K562 (cell line): ENCODE measurements around the gene SERPING1. TPM values are rescaled to one million over a fixed set of nuclear protein-coding genes. Genes with fewer than 3 reads are reported as not detected.
A peak's percentile ranks its signal among the peaks of the same experiment; 100 is the strongest.

Experiments
- ATF7 ChIP-seq: fragments of 450-650 bp; IDR thresholded peaks from 2 replicates; pipeline ENCODE4 v1.7.1; 2014; ENCODE audit warnings: mild to moderate bottlenecking, moderate library complexity
- FOXK1 ChIP-seq: sonication (generic); formaldehyde crosslinking; IDR thresholded peaks from 2 replicates; pipeline ENCODE4 v1.8.0; 2022; ENCODE audit warnings: missing genetic modification reagents, mild to moderate bottlenecking, borderline replicate concordance
- LARP7 ChIP-seq: fragments of 450-650 bp; IDR thresholded peaks from 2 replicates; pipeline ENCODE4 v1.6.1; 2016
- NFATC3 ChIP-seq: fragments of 450-650 bp; IDR thresholded peaks from 2 replicates; pipeline ENCODE4 v1.6.1; 2017; ENCODE audit warnings: mild to moderate bottlenecking
- NONO ChIP-seq, 2 experiments: fragments of 200-400 bp in 1 of 2; fragments of 450-650 bp in 1 of 2; formaldehyde crosslinking in 1 of 2; IDR thresholded peaks; 2 replicates each; pipeline ENCODE4 v1.6.1; 2017; ENCODE audit warnings: low read depth in 2 of 2, mild to moderate bottlenecking in 2 of 2, moderate library complexity in 2 of 2, low read length in 1 of 2
- ZNF184 ChIP-seq: sonication (generic); formaldehyde crosslinking; IDR thresholded peaks from 2 replicates; pipeline ENCODE4 v1.5.0; 2020; ENCODE audit warnings: missing genetic modification reagents
- polyA plus RNA-seq, 8 experiments: library from polyadenylated mRNA; depleted of rRNA in 4 of 8; stranded (reverse) in 5 of 8; unstranded in 3 of 8; fragments of >200 nt; fragmentation: Nextera tagmentation in 2 of 8; fragmentation: Illumina TruSeq in 1 of 8; extraction: Ambion mirVana in 2 of 8; extraction: Trizol in 1 of 8; gene quantifications; 2 replicates each; pipeline versions ENCODE4 v1.2.1 to v1.2.3, GENCODE V29; 2011 to 2014; ENCODE audit warnings: inconsistent platforms in 1 of 8, missing spikeins in 1 of 8
- total RNA-seq, 7 experiments: library from RNA; depleted of rRNA in 6 of 7; stranded (reverse); fragments of >200 nt in 6 of 7; fragmentation: Illumina TruSeq in 2 of 7; extraction: Trizol in 2 of 7; gene quantifications; 2 replicates each; pipeline versions ENCODE4 v1.2.1 to v1.2.3, GENCODE V29; 2011 to 2021; ENCODE audit warnings: low replicate concordance in 1 of 7
- TF ChIP-seq, protein P1 (sequence below): fragments of 450-650 bp; IDR thresholded peaks from 2 replicates; pipeline ENCODE4 v1.6.1; 2018; ENCODE audit not compliant: partially characterized antibody
- TF ChIP-seq, protein P2 (sequence below): fragments of 450-650 bp; conservative IDR thresholded peaks from 2 replicates; pipeline ENCODE4 v1.6.1; 2016; ENCODE audit warnings: missing genetic modification characterization, low read depth, mild to moderate bottlenecking, control low read depth, missing compliant biosample characterization
- TF ChIP-seq, protein P3 (sequence below), 2 experiments: IDR thresholded peaks; 2 replicates each; pipeline ENCODE4 v1.6.1; 2011; ENCODE audit warnings: borderline replicate concordance in 1 of 2, control low read depth in 1 of 2, low read depth in 1 of 2, low read length in 1 of 2, mild to moderate bottlenecking in 1 of 2, mixed read lengths in 1 of 2, moderate library complexity in 1 of 2; ENCODE audit not compliant: insufficient read depth in 1 of 2, insufficient read length in 1 of 2, poor library complexity in 1 of 2, severe bottlenecking in 1 of 2; ENCODE audit errors: extremely low read depth in 1 of 2

SERPING1 gene
- total and polyA plus RNA-seq, 9 of the 15 experiments (the other 6 are each of a cell fraction or from before 2014, with no cell fraction given) = 0.10 to 1.00 (median 0.21) TPM; not detected in 2

DNA sequence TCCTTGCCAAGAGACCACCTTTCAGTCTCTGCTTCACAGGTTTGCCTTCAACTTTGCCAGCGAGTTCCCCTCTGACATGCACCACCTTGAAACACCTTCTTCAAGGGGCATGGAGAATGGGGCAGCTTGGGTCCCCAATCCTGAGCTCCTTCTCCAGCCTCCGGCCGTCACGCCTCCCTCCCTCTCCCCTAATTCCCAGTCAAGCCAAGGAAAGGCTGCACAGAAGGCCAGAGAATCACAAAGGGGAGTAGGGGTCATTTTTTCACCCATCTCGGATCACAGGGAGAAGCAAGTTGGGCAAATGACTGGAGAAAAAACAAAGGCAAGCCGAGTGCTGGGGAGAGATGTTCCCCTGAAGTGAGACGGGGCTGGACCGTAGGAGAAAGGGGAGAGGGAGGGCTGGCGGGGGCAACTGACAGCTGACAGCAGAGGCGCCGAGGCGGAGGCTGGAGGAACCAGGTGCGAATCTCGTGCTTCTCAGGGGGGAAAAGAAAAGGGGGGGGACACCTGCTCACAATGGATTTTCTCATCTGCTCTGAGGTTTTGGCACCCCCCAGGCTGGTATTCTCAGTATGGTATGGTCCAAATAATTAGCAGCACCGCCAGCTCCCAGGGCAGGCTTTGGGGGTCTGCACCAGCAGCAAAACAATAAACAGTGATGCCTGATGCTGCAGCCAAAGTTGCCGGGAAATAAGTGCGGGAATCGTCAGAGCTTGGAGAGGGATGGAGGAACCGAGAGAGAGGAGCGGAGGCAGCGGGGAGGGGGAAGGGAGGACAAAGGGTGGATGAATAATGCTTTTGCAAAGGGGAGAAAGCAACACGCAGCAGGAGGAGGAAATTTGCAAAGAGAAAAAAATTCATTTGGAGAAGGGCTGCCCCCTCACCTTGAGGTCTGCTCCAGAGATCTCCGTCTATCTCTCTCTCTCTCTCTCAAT, 51.6 kb downstream of the SERPING1 start (continued):
- TF ChIP-seq NONO (IDR thresholded peaks at IDR 0.05; ENCODE audit: low read depth in 2 of 2, low read length in 1 of 2) (peak in 1 of 2 experiments; percentile 93; a peak in 2 of 4 replicates), LARP7 (no peak), ATF7 (peak; percentile 87), ZNF184 (CRISPR knock-in tag) (no peak), FOXK1 (CRISPR knock-in tag) (no peak), NFATC3 (no peak)
- TF ChIP-seq, protein P1, sequence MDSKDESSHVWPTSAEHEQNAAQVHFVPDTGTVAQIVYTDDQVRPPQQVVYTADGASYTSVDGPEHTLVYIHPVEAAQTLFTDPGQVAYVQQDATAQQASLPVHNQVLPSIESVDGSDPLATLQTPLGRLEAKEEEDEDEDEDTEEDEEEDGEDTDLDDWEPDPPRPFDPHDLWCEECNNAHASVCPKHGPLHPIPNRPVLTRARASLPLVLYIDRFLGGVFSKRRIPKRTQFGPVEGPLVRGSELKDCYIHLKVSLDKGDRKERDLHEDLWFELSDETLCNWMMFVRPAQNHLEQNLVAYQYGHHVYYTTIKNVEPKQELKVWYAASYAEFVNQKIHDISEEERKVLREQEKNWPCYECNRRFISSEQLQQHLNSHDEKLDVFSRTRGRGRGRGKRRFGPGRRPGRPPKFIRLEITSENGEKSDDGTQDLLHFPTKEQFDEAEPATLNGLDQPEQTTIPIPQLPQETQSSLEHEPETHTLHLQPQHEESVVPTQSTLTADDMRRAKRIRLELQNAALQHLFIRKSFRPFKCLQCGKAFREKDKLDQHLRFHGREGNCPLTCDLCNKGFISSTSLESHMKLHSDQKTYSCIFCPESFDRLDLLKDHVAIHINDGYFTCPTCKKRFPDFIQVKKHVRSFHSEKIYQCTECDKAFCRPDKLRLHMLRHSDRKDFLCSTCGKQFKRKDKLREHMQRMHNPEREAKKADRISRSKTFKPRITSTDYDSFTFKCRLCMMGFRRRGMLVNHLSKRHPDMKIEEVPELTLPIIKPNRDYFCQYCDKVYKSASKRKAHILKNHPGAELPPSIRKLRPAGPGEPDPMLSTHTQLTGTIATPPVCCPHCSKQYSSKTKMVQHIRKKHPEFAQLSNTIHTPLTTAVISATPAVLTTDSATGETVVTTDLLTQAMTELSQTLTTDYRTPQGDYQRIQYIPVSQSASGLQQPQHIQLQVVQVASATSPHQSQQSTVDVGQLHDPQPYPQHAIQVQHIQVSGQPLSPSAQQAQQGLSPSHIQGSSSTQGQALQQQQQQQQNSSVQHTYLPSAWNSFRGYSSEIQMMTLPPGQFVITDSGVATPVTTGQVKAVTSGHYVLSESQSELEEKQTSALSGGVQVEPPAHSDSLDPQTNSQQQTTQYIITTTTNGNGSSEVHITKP = peak; percentile 98
- TF ChIP-seq, protein P2, sequence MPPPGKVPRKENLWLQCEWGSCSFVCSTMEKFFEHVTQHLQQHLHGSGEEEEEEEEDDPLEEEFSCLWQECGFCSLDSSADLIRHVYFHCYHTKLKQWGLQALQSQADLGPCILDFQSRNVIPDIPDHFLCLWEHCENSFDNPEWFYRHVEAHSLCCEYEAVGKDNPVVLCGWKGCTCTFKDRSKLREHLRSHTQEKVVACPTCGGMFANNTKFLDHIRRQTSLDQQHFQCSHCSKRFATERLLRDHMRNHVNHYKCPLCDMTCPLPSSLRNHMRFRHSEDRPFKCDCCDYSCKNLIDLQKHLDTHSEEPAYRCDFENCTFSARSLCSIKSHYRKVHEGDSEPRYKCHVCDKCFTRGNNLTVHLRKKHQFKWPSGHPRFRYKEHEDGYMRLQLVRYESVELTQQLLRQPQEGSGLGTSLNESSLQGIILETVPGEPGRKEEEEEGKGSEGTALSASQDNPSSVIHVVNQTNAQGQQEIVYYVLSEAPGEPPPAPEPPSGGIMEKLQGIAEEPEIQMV = 0 out of 2 replicates have a peak, but pooled peaks have one; percentile 7
- TF ChIP-seq, protein P3, sequence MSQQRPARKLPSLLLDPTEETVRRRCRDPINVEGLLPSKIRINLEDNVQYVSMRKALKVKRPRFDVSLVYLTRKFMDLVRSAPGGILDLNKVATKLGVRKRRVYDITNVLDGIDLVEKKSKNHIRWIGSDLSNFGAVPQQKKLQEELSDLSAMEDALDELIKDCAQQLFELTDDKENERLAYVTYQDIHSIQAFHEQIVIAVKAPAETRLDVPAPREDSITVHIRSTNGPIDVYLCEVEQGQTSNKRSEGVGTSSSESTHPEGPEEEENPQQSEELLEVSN (IDR thresholded peaks at IDR 0.05; ENCODE audit: borderline replicate concordance in 1 of 2, extremely low read depth in 1 of 2, insufficient read depth in 1 of 2, insufficient read length in 1 of 2, low read depth in 1 of 2, low read length in 1 of 2, poor library complexity in 1 of 2, severe bottlenecking in 1 of 2) = peak in 1 of 2 experiments; percentile 36
